GM12875 (cell line): ENCODE data around the gene ZKSCAN4.

Source experiments
- H3K4me3 ChIP-seq: one replicate; pipeline ENCODE4 v1.5.1; 2011; ENCODE audit warnings: low read depth, low read length, control low read depth
- CTCF ChIP-seq: IDR thresholded peaks from 2 replicates; pipeline ENCODE4 v1.5.1; 2011; ENCODE audit warnings: low read depth, mild to moderate bottlenecking, control low read depth, inconsistent platforms, low read length, moderate library complexity, borderline replicate concordance; ENCODE audit not compliant: insufficient read depth

The ZKSCAN4 gene

GRCh38 chr6:28280595-28281287 lies 28.7 kb upstream of the ZKSCAN4 start:
- no peak overlapping the region for H3K4me3 ChIP-seq
- TF ChIP-seq CTCF, result no peak

DNA sequence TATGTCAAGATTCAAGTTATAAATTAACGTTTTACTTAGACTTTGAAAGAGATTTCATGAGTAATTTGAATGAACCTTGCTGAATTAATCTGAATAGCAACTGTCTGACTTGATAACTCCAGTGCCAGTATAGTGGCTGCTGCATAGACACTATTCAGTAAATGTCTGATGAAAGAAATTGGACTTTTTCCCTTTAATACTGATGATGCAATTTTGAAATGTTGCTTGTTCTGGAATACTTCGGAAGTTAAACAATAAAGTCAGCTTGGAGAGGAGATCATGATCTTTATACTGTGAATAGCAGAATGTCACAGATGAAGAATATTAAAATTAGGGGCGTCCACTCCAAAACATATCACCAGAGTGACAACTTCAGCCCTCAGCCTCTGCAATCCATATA lies 25.7 kb upstream of the ZKSCAN4 start:
- no peak for TF ChIP-seq CTCF
- no peak overlapping the region for H3K4me3 ChIP-seq

- H3K4me3 ChIP-seq, result no peak overlapping the region
- TF ChIP-seq CTCF, result no peak
These were observed 22.8 kb upstream of the ZKSCAN4 start for GRCh38 chr6:28274888-28275287.

- no peak for TF ChIP-seq CTCF
- no peak overlapping the region for H3K4me3 ChIP-seq
These were observed 17.4 kb upstream of the ZKSCAN4 start for GRCh38 chr6:28269492-28269891.

DNA sequence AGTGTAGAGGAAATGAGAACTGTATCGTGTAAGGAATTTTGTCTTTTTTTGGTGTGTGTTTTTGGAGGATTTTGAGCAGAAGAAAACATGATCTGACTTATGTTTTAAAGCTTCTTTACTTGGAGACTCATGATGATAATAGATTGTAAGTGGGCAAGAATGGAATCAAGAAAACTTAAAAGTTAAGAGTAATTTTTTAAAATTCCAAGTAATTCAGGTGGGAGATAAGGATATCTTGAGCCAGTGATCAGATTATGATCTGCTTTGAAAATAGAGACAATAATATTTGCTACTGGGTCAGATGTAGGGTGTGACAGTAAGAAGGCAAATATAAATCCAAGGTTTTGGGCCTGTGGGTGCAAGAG lies 15.6 kb upstream of the ZKSCAN4 start:
- TF ChIP-seq CTCF, result no peak
- peak overlapping the region; percentile 44 for H3K4me3 ChIP-seq

DNA sequence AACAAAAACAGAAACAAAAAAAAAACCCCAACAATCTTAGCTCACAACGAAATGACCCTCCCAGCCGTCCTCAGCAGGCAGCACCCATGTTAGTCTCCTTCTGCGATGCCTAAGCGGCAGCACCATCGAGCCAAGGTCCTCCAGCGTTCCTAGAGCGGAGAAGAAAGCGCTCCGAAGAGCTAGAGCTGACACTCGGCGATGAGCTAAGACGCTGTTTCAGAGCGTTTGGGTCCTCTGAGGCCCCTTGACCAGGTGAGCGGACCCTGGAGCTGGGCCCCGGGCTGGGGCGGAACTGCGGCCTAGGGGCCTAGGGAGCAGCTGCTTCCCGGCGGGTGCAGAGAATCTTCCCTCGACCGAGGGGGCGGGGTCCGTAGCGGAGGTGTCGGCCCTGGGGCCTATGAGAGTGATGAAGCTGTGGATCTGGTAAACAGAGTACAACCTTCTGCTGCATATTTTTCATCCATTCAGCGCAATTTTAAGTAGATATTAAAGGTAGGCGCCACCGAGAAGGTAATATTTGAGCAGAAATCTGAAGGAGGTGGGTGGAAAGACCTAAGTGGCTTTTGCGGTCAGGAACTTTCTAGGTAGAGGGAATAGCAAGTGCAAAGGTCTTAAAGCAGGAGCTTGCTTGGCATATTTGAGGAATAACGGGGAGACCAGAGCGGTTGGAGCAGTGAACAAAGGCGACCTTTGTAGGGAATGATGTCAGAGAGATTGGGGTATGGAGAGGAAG lies 15.1 kb upstream of the ZKSCAN4 start, which contains the start of gene ZSCAN26:
Gene ZSCAN26, plus strand, starts transcription at position 182 of the 733 bp plus-strand sequence. CDS start 4,777 bp downstream, outside the sequence.
- peak within 1 kb of the TSS; percentile 44 for H3K4me3 ChIP-seq
- TF ChIP-seq CTCF, result no peak

DNA sequence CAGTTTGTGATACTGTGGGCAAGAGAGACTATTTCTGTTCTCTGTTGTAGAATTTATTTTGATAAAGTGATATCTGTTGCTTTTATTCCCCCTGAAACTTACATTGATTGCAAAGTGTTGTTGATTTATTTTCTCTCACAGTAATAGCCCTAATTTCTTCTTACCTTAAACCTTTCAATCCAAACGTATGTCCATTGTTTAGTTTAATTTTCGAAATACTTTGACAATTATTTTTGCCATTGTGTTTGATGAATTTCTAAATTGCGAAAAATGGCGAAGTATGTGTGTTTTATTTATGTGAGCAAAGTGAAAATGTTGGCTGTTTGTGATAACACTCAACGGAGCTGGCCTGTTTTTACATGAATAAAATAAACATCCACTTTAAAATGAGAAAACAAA lies 14.5 kb upstream of the ZKSCAN4 start:
- TF ChIP-seq CTCF, result no peak
- H3K4me3 ChIP-seq, result peak overlapping the region; percentile 44
